COLO668 (cell line): Measurements from ENCODE around the gene ZNF467.

Source experiments
- DNase-seq: peaks from one replicate; lab custom pipeline; 2025; ENCODE audit not compliant: unreplicated experiment; lab: John Stamatoyannopoulos, UW

ZNF467 gene, protein sequence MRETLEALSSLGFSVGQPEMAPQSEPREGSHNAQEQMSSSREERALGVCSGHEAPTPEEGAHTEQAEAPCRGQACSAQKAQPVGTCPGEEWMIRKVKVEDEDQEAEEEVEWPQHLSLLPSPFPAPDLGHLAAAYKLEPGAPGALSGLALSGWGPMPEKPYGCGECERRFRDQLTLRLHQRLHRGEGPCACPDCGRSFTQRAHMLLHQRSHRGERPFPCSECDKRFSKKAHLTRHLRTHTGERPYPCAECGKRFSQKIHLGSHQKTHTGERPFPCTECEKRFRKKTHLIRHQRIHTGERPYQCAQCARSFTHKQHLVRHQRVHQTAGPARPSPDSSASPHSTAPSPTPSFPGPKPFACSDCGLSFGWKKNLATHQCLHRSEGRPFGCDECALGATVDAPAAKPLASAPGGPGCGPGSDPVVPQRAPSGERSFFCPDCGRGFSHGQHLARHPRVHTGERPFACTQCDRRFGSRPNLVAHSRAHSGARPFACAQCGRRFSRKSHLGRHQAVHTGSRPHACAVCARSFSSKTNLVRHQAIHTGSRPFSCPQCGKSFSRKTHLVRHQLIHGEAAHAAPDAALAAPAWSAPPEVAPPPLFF

GRCh38 chr7:149773446-149774236 is at the start of gene ZNF467:
Gene ZNF467, minus strand, starts transcription at chr7:149773588. Its CDS starts 2,556 bp downstream, at chr7:149771032.
- peak; percentile 19 for DNase-seq

- DNase-seq = no peak
Observed at GRCh38 chr7:149822353-149822943, 49.1 kb upstream of the ZNF467 start.

DNA sequence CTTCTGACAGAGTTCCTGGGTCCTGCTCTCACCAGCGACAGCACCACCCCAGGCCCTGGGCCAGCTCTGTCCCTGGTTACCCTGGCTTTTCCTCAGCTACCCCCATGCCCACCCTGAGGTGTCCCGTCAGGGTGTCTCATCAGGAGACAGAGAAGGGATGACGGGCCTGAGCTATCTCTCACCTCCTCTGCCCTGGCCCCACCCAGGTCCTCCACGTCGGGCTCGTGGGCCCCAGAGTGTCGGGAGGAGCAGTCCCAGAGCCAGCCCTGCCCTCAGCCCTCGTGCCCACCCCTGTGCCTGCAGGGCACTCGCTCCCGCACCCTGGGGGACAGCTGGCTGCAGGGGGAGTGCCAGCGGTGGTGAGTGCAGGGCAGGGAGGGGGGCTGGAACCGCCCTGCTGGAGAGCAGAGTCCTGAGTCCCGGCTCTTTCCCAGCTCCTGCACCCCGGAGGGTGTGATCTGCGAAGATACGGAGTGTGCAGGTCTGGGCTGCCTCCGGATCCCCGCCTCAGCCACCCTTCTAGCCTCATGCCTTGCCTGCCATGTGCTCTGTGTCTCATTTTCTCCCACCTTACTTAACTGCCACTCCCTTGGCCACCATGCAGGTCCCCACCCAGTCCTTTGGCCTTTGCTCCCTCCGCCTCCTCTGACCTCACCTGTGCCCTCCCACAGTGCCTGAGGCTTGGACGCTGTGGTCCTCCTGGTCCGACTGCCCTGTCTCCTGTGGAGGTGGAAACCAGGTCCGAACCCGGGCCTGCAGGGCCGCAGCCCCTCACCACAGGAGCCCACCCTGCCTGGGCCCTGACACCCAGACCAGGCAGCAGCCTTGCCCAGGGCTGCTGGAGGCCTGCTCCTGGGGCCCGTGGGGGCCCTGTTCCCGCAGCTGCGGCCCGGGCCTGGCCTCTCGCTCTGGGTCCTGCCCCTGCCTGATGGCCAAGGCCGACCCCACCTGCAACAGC is 48.1 kb upstream of the ZNF467 start:
- no peak for DNase-seq

DNA sequence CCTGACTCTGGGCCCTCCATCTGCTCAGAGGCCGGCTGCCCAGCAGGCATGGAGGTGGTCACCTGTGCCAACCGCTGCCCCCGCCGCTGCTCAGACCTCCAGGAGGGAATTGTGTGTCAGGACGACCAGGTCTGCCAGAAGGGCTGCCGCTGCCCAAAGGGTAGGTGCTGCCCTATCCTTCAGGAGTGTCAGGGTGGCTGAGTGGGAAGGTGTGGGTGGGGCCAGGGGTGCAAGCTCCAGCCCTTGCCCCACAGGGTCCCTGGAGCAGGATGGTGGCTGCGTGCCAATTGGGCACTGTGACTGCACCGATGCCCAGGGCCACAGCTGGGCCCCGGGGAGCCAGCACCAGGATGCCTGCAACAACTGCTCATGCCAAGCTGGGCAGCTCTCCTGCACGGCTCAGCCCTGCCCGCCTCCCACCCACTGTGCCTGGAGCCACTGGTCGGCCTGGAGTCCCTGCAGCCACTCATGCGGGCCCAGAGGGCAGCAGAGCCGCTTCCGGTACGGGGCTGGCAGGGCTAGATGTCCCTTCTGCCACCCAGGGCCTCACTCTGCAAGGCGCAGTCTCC is 47.3 kb upstream of the ZNF467 start:
- no peak for DNase-seq

DNA sequence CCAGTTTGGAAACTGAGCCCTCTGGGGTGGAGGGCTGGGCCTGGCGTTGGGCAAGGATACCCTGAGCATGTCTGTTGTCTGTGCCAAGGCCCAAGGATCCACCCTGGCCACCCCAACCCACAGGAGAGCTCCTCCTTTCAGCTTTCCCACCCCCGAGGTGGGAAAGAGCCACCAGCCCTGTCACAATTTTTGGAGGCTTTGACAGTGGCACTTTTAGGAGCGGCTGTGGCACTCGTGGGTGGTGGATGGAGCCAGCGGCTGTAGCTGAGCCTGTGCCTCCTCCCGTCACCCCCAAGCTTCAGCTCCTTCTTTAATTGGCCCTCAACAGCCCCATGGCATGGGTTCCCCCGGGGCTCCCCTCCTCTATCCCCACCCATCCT is 46.6 kb upstream of the ZNF467 start:
- DNase-seq = no peak

DNA sequence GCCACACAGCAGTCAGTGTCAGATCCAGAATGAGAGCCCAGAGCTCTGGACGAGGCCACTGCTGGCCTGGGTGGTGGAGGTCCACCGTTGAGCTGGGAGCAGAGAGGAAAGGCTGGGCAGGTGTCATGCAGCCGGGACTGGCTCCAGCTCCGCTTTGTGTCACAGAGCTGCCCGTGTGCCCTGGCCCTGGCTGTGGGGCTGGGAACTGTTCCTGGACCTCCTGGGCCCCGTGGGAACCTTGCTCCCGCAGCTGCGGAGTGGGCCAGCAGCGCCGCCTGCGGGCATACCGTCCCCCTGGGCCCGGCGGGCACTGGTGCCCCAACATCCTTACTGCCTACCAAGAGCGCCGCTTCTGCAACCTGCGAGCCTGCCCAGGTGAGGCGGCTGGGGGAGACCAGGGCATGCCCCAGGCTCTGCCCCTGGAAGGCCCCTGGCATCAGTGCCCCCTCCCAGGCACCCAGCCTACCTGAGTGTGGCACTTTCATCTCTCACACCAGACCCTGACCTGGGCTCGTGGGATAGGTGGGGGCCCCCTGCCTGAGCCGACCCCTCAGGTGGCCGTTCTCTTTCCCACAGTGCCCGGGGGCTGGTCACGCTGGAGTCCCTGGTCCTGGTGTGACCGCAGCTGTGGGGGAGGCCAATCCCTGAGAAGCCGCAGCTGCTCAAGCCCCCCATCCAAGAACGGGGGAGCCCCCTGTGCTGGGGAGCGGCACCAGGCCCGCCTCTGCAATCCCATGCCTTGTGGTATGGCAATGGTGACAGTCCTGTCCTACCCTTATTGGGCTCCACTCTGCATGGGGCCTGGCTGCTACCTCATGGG is 46.0 kb upstream of the ZNF467 start:
- no peak for DNase-seq

DNA sequence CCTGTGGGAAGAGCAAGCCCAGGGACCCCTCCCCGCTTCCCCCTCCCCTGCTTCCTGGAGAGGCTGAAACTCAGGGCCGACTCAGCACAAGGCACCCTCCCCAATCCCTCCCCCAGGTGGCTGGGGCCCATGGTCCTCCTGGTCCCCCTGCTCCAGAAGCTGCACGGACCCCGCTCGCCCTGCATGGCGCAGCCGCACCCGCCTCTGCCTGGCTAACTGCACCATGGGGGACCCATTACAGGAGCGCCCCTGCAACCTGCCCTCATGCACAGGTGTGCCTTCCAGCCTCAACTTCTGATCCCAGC is 45.1 kb upstream of the ZNF467 start:
- DNase-seq = no peak

- DNase-seq = no peak
Observed at GRCh38 chr7:149817836-149818535, 44.6 kb upstream of the ZNF467 start.

- DNase-seq = no peak
Observed at GRCh38 chr7:149817301-149817771, 43.9 kb upstream of the ZNF467 start.

GRCh38 chr7:149816794-149817193 is 43.4 kb upstream of the ZNF467 start:
- no peak for DNase-seq

- DNase-seq = no peak
Observed at GRCh38 chr7:149816267-149816751, 42.9 kb upstream of the ZNF467 start.

GRCh38 chr7:149815661-149816266 is 42.4 kb upstream of the ZNF467 start:
- DNase-seq = no peak

GRCh38 chr7:149815121-149815520 is 41.7 kb upstream of the ZNF467 start:
- no peak for DNase-seq

- no peak for DNase-seq
Observed at GRCh38 chr7:149814494-149814893, 41.1 kb upstream of the ZNF467 start.

- no peak for DNase-seq
Observed at GRCh38 chr7:149813254-149814035, 40.1 kb upstream of the ZNF467 start.

GRCh38 chr7:149811831-149812490 is 38.6 kb upstream of the ZNF467 start:
- DNase-seq = no peak

GRCh38 chr7:149811221-149811620 is 37.8 kb upstream of the ZNF467 start:
- no peak for DNase-seq
